Measurements from ENCODE around the gene SPOP. TPM values are rescaled to one million over a fixed set of nuclear protein-coding genes. Genes with fewer than 3 reads are reported as not detected.
"Not testable (repeated sequence)": the region's sequence is repeated elsewhere in the genome, so short reads cannot be mapped to it uniquely, and the experiment has no call there.

Gene SPOP
- total RNA-seq, 1 donor from 2014 or later: 58.0 TPM

GRCh38 chr17:49571764-49572163 lies 106.1 kb downstream of the SPOP start:
- H3K36me3 Mint-ChIP-seq (ENCODE audit: insufficient read depth): no peaks in the 10 kb centered on the region
- DNase-seq (ENCODE audit: low spot score, unreplicated experiment): no peak
- H3K27ac Mint-ChIP-seq: no peak overlapping the region
- no peak for TF ChIP-seq CTCF (IDR thresholded peaks at IDR 0.05; ENCODE audit: unreplicated experiment)
- H3K4me1 Mint-ChIP-seq (ENCODE audit: low read depth): peaks cover 1% of the 10 kb centered on the region
- no peaks in the 10 kb centered on the region for H3K9me3 Mint-ChIP-seq (ENCODE audit: low read depth)
- H3K27me3 Mint-ChIP-seq: peaks cover 68% of the 10 kb centered on the region
- no peak overlapping the region for H3K4me3 Mint-ChIP-seq (ENCODE audit: low read depth)

GRCh38 chr17:49571283-49571682 lies 106.6 kb downstream of the SPOP start:
- Mint-ChIP-seq H3K27me3 (peaks cover 69% of the 10 kb centered on the region), H3K4me1 (ENCODE audit: low read depth) (peaks cover under 1% of the 10 kb centered on the region)

GRCh38 chr17:49570540-49571242 lies 107.2 kb downstream of the SPOP start:
- no peaks in the 10 kb centered on the region for H3K9me3 Mint-ChIP-seq (ENCODE audit: low read depth)
- peaks cover 73% of the 10 kb centered on the region for H3K27me3 Mint-ChIP-seq
- H3K27ac Mint-ChIP-seq: no peak overlapping the region
- peaks cover 4% of the 10 kb centered on the region for H3K4me1 Mint-ChIP-seq (ENCODE audit: low read depth)
- TF ChIP-seq CTCF (IDR thresholded peaks at IDR 0.05; ENCODE audit: unreplicated experiment): no peak
- H3K4me3 Mint-ChIP-seq (ENCODE audit: low read depth): no peak overlapping the region
- no peaks in the 10 kb centered on the region for H3K36me3 Mint-ChIP-seq (ENCODE audit: insufficient read depth)
- DNase-seq (ENCODE audit: low spot score, unreplicated experiment): no peak

More at GRCh38 chr17:49571283-49571682, 106.6 kb downstream of the SPOP start:
- no peak for TF ChIP-seq CTCF (IDR thresholded peaks at IDR 0.05; ENCODE audit: unreplicated experiment)
- Mint-ChIP-seq H3K9me3 (ENCODE audit: low read depth) (no peaks in the 10 kb centered on the region), H3K4me3 (ENCODE audit: low read depth) (no peak overlapping the region), H3K36me3 (ENCODE audit: insufficient read depth) (no peaks in the 10 kb centered on the region), H3K27ac (no peak overlapping the region)
- no peak for DNase-seq (ENCODE audit: low spot score, unreplicated experiment)

- not testable (repeated sequence) for DNase-seq (ENCODE audit: low spot score, unreplicated experiment); H3K27ac Mint-ChIP-seq; H3K9me3 Mint-ChIP-seq (ENCODE audit: low read depth); H3K4me1 Mint-ChIP-seq (ENCODE audit: low read depth); H3K36me3 Mint-ChIP-seq (ENCODE audit: insufficient read depth); H3K4me3 Mint-ChIP-seq (ENCODE audit: low read depth)
- peaks cover 61% of the 10 kb centered on the region for H3K27me3 Mint-ChIP-seq
These were observed 109.2 kb downstream of the SPOP start for GRCh38 chr17:49568695-49569047.

- DNase-seq (ENCODE audit: low spot score, unreplicated experiment): peak; percentile 93
- Mint-ChIP-seq H3K4me1 (ENCODE audit: low read depth) (peaks cover 4% of the 10 kb centered on the region), H3K4me3 (ENCODE audit: low read depth) (peak overlapping the region; percentile 57), H3K36me3 (ENCODE audit: insufficient read depth) (no peaks in the 10 kb centered on the region), H3K27me3 (peaks cover 59% of the 10 kb centered on the region), H3K9me3 (ENCODE audit: low read depth) (no peaks in the 10 kb centered on the region), H3K27ac (peak overlapping the region; percentile 86)
- peak; percentile 94 for TF ChIP-seq CTCF (IDR thresholded peaks at IDR 0.05; ENCODE audit: unreplicated experiment)
These were observed 109.8 kb downstream of the SPOP start for GRCh38 chr17:49567871-49568694.
